ENCODE data around the gene LRRK1.

GRCh38 chr15:100972975-100973350 is 53.8 kb downstream of the LRRK1 start:
- TF ChIP-seq CTCF (IDR thresholded peaks at IDR 0.05): no peak
- no peak for TF ChIP-seq POLR2A (IDR thresholded peaks at IDR 0.05)
- TF ChIP-seq POLR2AphosphoS5 (IDR thresholded peaks at IDR 0.05): no peak
- no peak for TF ChIP-seq EP300 (IDR thresholded peaks at IDR 0.05)

Measured in gastroesophageal sphincter (tissue), 3 donors.